Neural cell (in vitro differentiated cells): ENCODE data around the gene GRIN2C. TPM values are rescaled to one million over a fixed set of nuclear protein-coding genes. Genes with fewer than 3 reads are reported as not detected.

Experiments used
- H2AFZ ChIP-seq: fragments of 200-600, 300-800 bp; sonication (generic), shearing (Covaris generic); 2 replicates; pipeline ENCODE4 v1.6.0; 2014; ENCODE audit warnings: low read depth, mild to moderate bottlenecking, antibody characterized with exemption, low read length, moderate library complexity
- H3F3A ChIP-seq: fragments of 200-600 bp; shearing (Covaris generic); 2 replicates; pipeline ENCODE4 v1.6.1; 2016; ENCODE audit warnings: mild to moderate bottlenecking, moderate library complexity, mixed read lengths, antibody characterized with exemption, low read length; ENCODE audit not compliant: insufficient read depth, poor library complexity, severe bottlenecking
- H3K27ac ChIP-seq: fragments of 200-600, 300-800 bp; sonication (generic), shearing (Covaris generic); 2 replicates; pipeline ENCODE4 v1.5.1; 2014; ENCODE audit warnings: mild to moderate bottlenecking, low read length, moderate library complexity
- H3K27me3 ChIP-seq: fragments of 300-800, 200-600 bp; sonication (generic), shearing (Covaris generic); 2 replicates; pipeline ENCODE4 v1.6.0; 2014; ENCODE audit warnings: mild to moderate bottlenecking, low read depth, low read length, moderate library complexity; ENCODE audit not compliant: insufficient read depth
- H3K36me3 ChIP-seq: fragments of 300-800, 200-600 bp; sonication (generic), shearing (Covaris generic); 2 replicates; pipeline ENCODE4 v1.5.1; 2014; ENCODE audit warnings: mild to moderate bottlenecking, antibody characterized with exemption, low read length, moderate library complexity; ENCODE audit not compliant: insufficient read depth
- H3K4me2 ChIP-seq: fragments of 300-800, 200-600 bp; sonication (generic), shearing (Covaris generic); 2 replicates; pipeline ENCODE4 v1.6.0; 2014; ENCODE audit warnings: mild to moderate bottlenecking, low read length
- H3K4me3 ChIP-seq: fragments of 300-800, 200-600 bp; sonication (generic), shearing (Covaris generic); 2 replicates; pipeline ENCODE4 v1.5.1; 2014; ENCODE audit warnings: mild to moderate bottlenecking, low read length, moderate library complexity
- H3K79me2 ChIP-seq: fragments of 200-600 bp; shearing (Covaris generic); replicated peaks from 2 replicates; pipeline ENCODE4 v1.6.0; 2014; ENCODE audit warnings: mild to moderate bottlenecking, low read length, moderate library complexity; ENCODE audit not compliant: insufficient read depth
- H3K9ac ChIP-seq: fragments of 300-800, 200-600 bp; sonication (generic), shearing (Covaris generic); 2 replicates; pipeline ENCODE4 v1.6.1; 2016; ENCODE audit warnings: mild to moderate bottlenecking, low read length, mixed read lengths
- H3K9me2 ChIP-seq: fragments of 200-600 bp; shearing (Covaris generic); 2 replicates; pipeline ENCODE4 v1.6.1; 2016; ENCODE audit warnings: mild to moderate bottlenecking, low read length, mixed read lengths; ENCODE audit not compliant: insufficient read depth
- H3K9me3 ChIP-seq: fragments of 200-600, 300-800 bp; sonication (generic), shearing (Covaris generic); 2 replicates; pipeline ENCODE4 v1.6.1; 2016; ENCODE audit warnings: mild to moderate bottlenecking, mixed run types, low read length, moderate library complexity, mixed read lengths
- H4K20me1 ChIP-seq: fragments of 200-600 bp; shearing (Covaris generic); 2 replicates; pipeline ENCODE4 v1.6.1; 2016; ENCODE audit warnings: mild to moderate bottlenecking, mixed run types; ENCODE audit not compliant: insufficient read depth
- EP300 ChIP-seq: fragments of 450-650 bp; conservative IDR thresholded peaks from 2 replicates; pipeline ENCODE4 v1.6.1; 2014; ENCODE audit warnings: antibody characterized with exemption, mild to moderate bottlenecking, moderate library complexity; ENCODE audit not compliant: poor library complexity, severe bottlenecking
- EZH2 ChIP-seq: fragments of 200-600, 300-800 bp; shearing (Covaris generic), sonication (generic); IDR thresholded peaks from 2 replicates; pipeline ENCODE4 v1.6.1; 2014; ENCODE audit warnings: antibody characterized with exemption, low read length, borderline replicate concordance, mild to moderate bottlenecking; ENCODE audit not compliant: insufficient read depth, poor library complexity, severe bottlenecking
- MXI1 ChIP-seq: fragments of 450-650 bp; conservative IDR thresholded peaks from 2 replicates; pipeline ENCODE4 v1.6.1; 2014; ENCODE audit warnings: antibody characterized with exemption, mild to moderate bottlenecking; ENCODE audit not compliant: poor library complexity, severe bottlenecking
- POLR2AphosphoS5 ChIP-seq: IDR thresholded peaks from 2 replicates; pipeline ENCODE4 v1.6.1; 2012
- RAD21 ChIP-seq: fragments of 450-650 bp; conservative IDR thresholded peaks from 2 replicates; pipeline ENCODE4 v1.6.1; 2014; ENCODE audit warnings: antibody characterized with exemption, mild to moderate bottlenecking, moderate library complexity
- REST ChIP-seq: IDR thresholded peaks from 2 replicates; pipeline ENCODE4 v1.6.1; 2012; ENCODE audit warnings: borderline replicate concordance
- SMC3 ChIP-seq: fragments of 450-650 bp; conservative IDR thresholded peaks from 2 replicates; pipeline ENCODE4 v1.6.1; 2014; ENCODE audit warnings: antibody characterized with exemption, mild to moderate bottlenecking, moderate library complexity; ENCODE audit not compliant: poor library complexity
- TAF1 ChIP-seq: IDR thresholded peaks from 2 replicates; pipeline ENCODE4 v1.6.1; 2012; ENCODE audit warnings: low read depth
- polyA plus RNA-seq: library from polyadenylated mRNA; depleted of rRNA; stranded (reverse); fragments of >200 nt; gene quantifications from 2 replicates; pipeline ENCODE4 v1.2.3, GENCODE V29; 2014
- TF ChIP-seq, protein P1 (sequence below): fragments of 450-650 bp; IDR thresholded peaks from 2 replicates; pipeline ENCODE4 v1.5.1; 2014; ENCODE audit warnings: antibody characterized with exemption, mild to moderate bottlenecking, moderate library complexity; ENCODE audit not compliant: poor library complexity, severe bottlenecking

GRIN2C gene
- polyA plus RNA-seq, 1 donor from 2014 or later, result 0.04 TPM

DNA sequence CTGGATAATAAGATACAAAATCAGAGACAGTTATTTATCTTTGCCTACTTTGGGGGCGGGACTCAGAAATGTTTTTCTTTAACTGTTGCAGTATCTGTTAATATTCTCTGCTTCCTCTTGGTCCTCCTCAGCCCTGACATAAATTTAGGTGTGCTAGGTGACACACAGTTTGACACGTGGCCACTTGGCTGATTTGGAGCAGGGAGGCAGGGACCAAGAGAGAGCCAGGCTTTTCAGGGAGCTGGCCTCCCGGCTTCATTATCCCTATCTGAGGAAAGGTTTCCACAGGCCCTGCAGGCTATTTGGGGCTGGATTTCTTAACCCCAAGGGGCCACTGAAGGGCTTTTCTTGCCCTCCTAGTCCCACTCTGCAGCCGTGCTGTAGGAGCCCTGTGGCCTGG, 63.5 kb downstream of the GRIN2C start:
- no peaks in the 10 kb centered on the region for H3K36me3 ChIP-seq

GRCh38 chr17:74795327-74796020, 64.2 kb downstream of the GRIN2C start:
- no peak overlapping the region for H2AFZ ChIP-seq
- no peaks in the 10 kb centered on the region for H3K9me2 ChIP-seq
- TF ChIP-seq MXI1 (no peak), REST (no peak), EP300 (no peak), POLR2AphosphoS5 (no peak), SMC3 (no peak), RAD21 (no peak), TAF1 (no peak)
- TF ChIP-seq, protein P1, sequence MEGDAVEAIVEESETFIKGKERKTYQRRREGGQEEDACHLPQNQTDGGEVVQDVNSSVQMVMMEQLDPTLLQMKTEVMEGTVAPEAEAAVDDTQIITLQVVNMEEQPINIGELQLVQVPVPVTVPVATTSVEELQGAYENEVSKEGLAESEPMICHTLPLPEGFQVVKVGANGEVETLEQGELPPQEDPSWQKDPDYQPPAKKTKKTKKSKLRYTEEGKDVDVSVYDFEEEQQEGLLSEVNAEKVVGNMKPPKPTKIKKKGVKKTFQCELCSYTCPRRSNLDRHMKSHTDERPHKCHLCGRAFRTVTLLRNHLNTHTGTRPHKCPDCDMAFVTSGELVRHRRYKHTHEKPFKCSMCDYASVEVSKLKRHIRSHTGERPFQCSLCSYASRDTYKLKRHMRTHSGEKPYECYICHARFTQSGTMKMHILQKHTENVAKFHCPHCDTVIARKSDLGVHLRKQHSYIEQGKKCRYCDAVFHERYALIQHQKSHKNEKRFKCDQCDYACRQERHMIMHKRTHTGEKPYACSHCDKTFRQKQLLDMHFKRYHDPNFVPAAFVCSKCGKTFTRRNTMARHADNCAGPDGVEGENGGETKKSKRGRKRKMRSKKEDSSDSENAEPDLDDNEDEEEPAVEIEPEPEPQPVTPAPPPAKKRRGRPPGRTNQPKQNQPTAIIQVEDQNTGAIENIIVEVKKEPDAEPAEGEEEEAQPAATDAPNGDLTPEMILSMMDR, result no peak

More for the DNA sequence above, 63.5 kb downstream of the GRIN2C start:
- Histone ChIP-seq H3K79me2 (no peaks in the 10 kb centered on the region), H3K27me3 (no peaks in the 10 kb centered on the region), H3K4me3 (no peak overlapping the region), H4K20me1 (no peaks in the 10 kb centered on the region), H3K9me3 (no peaks in the 10 kb centered on the region), H2AFZ (no peak overlapping the region), H3K9ac (no peak overlapping the region), H3K27ac (no peak overlapping the region), H3F3A (no peaks in the 10 kb centered on the region), H3K9me2 (no peaks in the 10 kb centered on the region), H3K4me2 (no peak overlapping the region)
- no peak for TF ChIP-seq TAF1
- no peak for TF ChIP-seq MXI1
- TF ChIP-seq RAD21, result no peak
- TF ChIP-seq SMC3, result no peak
- TF ChIP-seq EZH2, result no peak
- no peak for TF ChIP-seq REST
- no peak for TF ChIP-seq EP300
- TF ChIP-seq POLR2AphosphoS5, result no peak
- TF ChIP-seq, protein P1, result no peak

More at GRCh38 chr17:74795327-74796020, 64.2 kb downstream of the GRIN2C start:
- H3K27me3 ChIP-seq, result no peaks in the 10 kb centered on the region
- H3K9ac ChIP-seq, result no peak overlapping the region
- no peaks in the 10 kb centered on the region for H4K20me1 ChIP-seq
- H3F3A ChIP-seq, result no peaks in the 10 kb centered on the region
- H3K79me2 ChIP-seq, result no peaks in the 10 kb centered on the region
- H3K27ac ChIP-seq, result no peak overlapping the region
- H3K4me3 ChIP-seq, result no peak overlapping the region
- no peaks in the 10 kb centered on the region for H3K9me3 ChIP-seq
- no peaks in the 10 kb centered on the region for H3K36me3 ChIP-seq
- H3K4me2 ChIP-seq, result no peak overlapping the region
